ENCODE data around the gene RBPJ. TPM values are rescaled to one million over a fixed set of nuclear protein-coding genes. Genes with fewer than 3 reads are reported as not detected.

RBPJ gene
- total RNA-seq, 1 experiment from 2014 or later: 59.8 TPM

GRCh38 chr4:26343038-26343398, 22.2 kb downstream of the RBPJ start:
- intact Hi-C loops (cut with micrococcal nuclease; ENCODE audit: unreplicated experiment): no loop called here
- BruUV-seq (replicated peaks): no TSS peak
- H3K9me3 ChIP-seq (ENCODE audit: low read depth, low read length, poor library complexity, severe bottlenecking): no peaks in the 10 kb centered on the region
- H3K4me1 ChIP-seq (ENCODE audit: insufficient read depth, low read length, poor library complexity, severe bottlenecking): peaks cover 21% of the 10 kb centered on the region
- H3K36me3 ChIP-seq (ENCODE audit: insufficient read depth, low read length, poor library complexity, severe bottlenecking): no peaks in the 10 kb centered on the region
- no peak for TF ChIP-seq EZH2 (IDR thresholded peaks at IDR 0.05; ENCODE audit: borderline replicate concordance, low read depth, low read length, poor library complexity, severe bottlenecking)
- no peak for TF ChIP-seq CTCF (conservative IDR thresholded peaks at IDR 0.05; ENCODE audit: low read depth, low read length)
- no peak overlapping the region for H3K27ac ChIP-seq (ENCODE audit: low read depth, low read length, poor library complexity, severe bottlenecking)
- CTCF ChIA-PET: no interaction called here
- H3K4me3 ChIP-seq (ENCODE audit: low read depth, low read length, poor library complexity, severe bottlenecking): no peak overlapping the region
- no peak for DNase-seq (ENCODE audit: low spot score)
- POLR2A ChIA-PET (ENCODE audit: low non-redundant PET): interaction anchor here (0.6 kb wide), 1 partner anchor 296 kb away, joined by 3 read pairs; no protein-coding TSS in a partner anchor
- H3K27me3 ChIP-seq (replicated peaks; ENCODE audit: insufficient read depth, low read depth, low read length, poor library complexity): no peaks in the 10 kb centered on the region

DNA sequence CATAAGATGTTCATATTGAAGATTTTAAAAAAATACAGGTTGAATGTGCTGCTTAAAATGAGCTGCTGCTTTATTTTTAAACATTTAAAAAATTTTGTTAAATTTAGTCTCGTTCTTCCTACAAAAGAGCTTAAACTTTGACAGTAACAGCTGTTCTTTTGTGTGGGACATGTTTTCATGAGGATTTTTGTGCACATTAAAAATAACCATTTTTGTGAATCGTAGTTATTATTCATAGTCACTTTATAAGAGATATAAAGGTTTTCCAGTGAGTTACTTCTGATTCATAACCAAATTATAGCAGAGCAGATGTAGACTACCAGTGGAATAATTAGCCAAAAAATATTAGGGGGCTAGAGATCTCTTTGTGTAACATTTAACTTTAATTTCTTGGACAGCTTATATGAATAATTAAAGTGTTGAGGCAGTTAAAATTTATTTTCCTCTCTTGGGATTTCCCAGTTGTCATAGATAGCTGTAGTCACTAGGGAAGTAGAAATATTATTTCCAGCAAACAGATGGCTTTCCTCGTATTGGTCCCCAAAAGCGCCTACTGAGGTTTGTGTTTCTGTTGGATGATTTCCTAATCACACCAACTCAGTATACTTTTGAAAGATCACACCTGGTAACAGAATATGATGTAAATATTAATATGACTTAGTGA, 24.2 kb downstream of the RBPJ start:
- no TSS peak for BruUV-seq (replicated peaks)
- Histone ChIP-seq H3K4me3 (ENCODE audit: low read depth, low read length, poor library complexity, severe bottlenecking) (no peak overlapping the region), H3K27ac (ENCODE audit: low read depth, low read length, poor library complexity, severe bottlenecking) (no peak overlapping the region), H3K9me3 (ENCODE audit: low read depth, low read length, poor library complexity, severe bottlenecking) (no peaks in the 10 kb centered on the region), H3K27me3 (replicated peaks; ENCODE audit: insufficient read depth, low read depth, low read length, poor library complexity) (no peaks in the 10 kb centered on the region), H3K4me1 (ENCODE audit: insufficient read depth, low read length, poor library complexity, severe bottlenecking) (peaks cover 21% of the 10 kb centered on the region), H3K36me3 (ENCODE audit: insufficient read depth, low read length, poor library complexity, severe bottlenecking) (no peaks in the 10 kb centered on the region)
- ChIA-PET POLR2A (ENCODE audit: low non-redundant PET) (no interaction called here), CTCF (interaction anchor here (1.3 kb wide), 1 partner anchor 15 kb away, joined by 4 read pairs; no protein-coding TSS in a partner anchor)
- intact Hi-C loops (cut with micrococcal nuclease; ENCODE audit: unreplicated experiment): no loop called here
- no peak for DNase-seq (ENCODE audit: low spot score)
- TF ChIP-seq CTCF (conservative IDR thresholded peaks at IDR 0.05; ENCODE audit: low read depth, low read length) (no peak), EZH2 (IDR thresholded peaks at IDR 0.05; ENCODE audit: borderline replicate concordance, low read depth, low read length, poor library complexity, severe bottlenecking) (no peak)

GRCh38 chr4:26345565-26345938, 24.7 kb downstream of the RBPJ start:
- POLR2A ChIA-PET (ENCODE audit: low non-redundant PET): no interaction called here
- Histone ChIP-seq H3K4me1 (ENCODE audit: insufficient read depth, low read length, poor library complexity, severe bottlenecking) (peaks cover 21% of the 10 kb centered on the region), H3K27me3 (replicated peaks; ENCODE audit: insufficient read depth, low read depth, low read length, poor library complexity) (no peaks in the 10 kb centered on the region), H3K9me3 (ENCODE audit: low read depth, low read length, poor library complexity, severe bottlenecking) (no peaks in the 10 kb centered on the region), H3K36me3 (ENCODE audit: insufficient read depth, low read length, poor library complexity, severe bottlenecking) (no peaks in the 10 kb centered on the region), H3K4me3 (ENCODE audit: low read depth, low read length, poor library complexity, severe bottlenecking) (peak overlapping the region; percentile 27), H3K27ac (ENCODE audit: low read depth, low read length, poor library complexity, severe bottlenecking) (no peak overlapping the region)
- DNase-seq (ENCODE audit: low spot score): no peak
- intact Hi-C loops (cut with micrococcal nuclease; ENCODE audit: unreplicated experiment): no loop called here
- CTCF ChIA-PET: no interaction called here
- BruUV-seq (replicated peaks): TSS peak; percentile 95
- no peak for TF ChIP-seq EZH2 (IDR thresholded peaks at IDR 0.05; ENCODE audit: borderline replicate concordance, low read depth, low read length, poor library complexity, severe bottlenecking)

- DNase-seq (ENCODE audit: low spot score): peak; percentile 78
- Histone ChIP-seq H3K27me3 (replicated peaks; ENCODE audit: insufficient read depth, low read depth, low read length, poor library complexity) (no peaks in the 10 kb centered on the region), H3K36me3 (ENCODE audit: insufficient read depth, low read length, poor library complexity, severe bottlenecking) (no peaks in the 10 kb centered on the region), H3K4me3 (ENCODE audit: low read depth, low read length, poor library complexity, severe bottlenecking) (peak overlapping the region; percentile 27), H3K4me1 (ENCODE audit: insufficient read depth, low read length, poor library complexity, severe bottlenecking) (peaks cover 21% of the 10 kb centered on the region), H3K27ac (ENCODE audit: low read depth, low read length, poor library complexity, severe bottlenecking) (no peak overlapping the region), H3K9me3 (ENCODE audit: low read depth, low read length, poor library complexity, severe bottlenecking) (no peaks in the 10 kb centered on the region)
- BruUV-seq (replicated peaks): no TSS peak
- intact Hi-C loops (cut with micrococcal nuclease; ENCODE audit: unreplicated experiment): no loop called here
- CTCF ChIA-PET: interaction anchor here (0.6 kb wide), 1 partner anchor 80 kb away, joined by 3 read pairs; no protein-coding TSS in a partner anchor
- no peak for TF ChIP-seq CTCF (conservative IDR thresholded peaks at IDR 0.05; ENCODE audit: low read depth, low read length)
- no peak for TF ChIP-seq EZH2 (IDR thresholded peaks at IDR 0.05; ENCODE audit: borderline replicate concordance, low read depth, low read length, poor library complexity, severe bottlenecking)
- POLR2A ChIA-PET (ENCODE audit: low non-redundant PET): no interaction called here
Observed at GRCh38 chr4:26346203-26346620, 25.4 kb downstream of the RBPJ start.
